RKO (cell line): Measurements from ENCODE around the gene TMEM156.
A peak's percentile ranks its signal among the peaks of the same experiment; 100 is the strongest.

ENCODE experiments used
- DNase-seq: peaks from one replicate; pipeline ENCODE4 v3.0.0-alpha.2; 2016; ENCODE audit warnings: low spot score

Gene TMEM156, protein sequence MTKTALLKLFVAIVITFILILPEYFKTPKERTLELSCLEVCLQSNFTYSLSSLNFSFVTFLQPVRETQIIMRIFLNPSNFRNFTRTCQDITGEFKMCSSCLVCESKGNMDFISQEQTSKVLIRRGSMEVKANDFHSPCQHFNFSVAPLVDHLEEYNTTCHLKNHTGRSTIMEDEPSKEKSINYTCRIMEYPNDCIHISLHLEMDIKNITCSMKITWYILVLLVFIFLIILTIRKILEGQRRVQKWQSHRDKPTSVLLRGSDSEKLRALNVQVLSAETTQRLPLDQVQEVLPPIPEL

DNA sequence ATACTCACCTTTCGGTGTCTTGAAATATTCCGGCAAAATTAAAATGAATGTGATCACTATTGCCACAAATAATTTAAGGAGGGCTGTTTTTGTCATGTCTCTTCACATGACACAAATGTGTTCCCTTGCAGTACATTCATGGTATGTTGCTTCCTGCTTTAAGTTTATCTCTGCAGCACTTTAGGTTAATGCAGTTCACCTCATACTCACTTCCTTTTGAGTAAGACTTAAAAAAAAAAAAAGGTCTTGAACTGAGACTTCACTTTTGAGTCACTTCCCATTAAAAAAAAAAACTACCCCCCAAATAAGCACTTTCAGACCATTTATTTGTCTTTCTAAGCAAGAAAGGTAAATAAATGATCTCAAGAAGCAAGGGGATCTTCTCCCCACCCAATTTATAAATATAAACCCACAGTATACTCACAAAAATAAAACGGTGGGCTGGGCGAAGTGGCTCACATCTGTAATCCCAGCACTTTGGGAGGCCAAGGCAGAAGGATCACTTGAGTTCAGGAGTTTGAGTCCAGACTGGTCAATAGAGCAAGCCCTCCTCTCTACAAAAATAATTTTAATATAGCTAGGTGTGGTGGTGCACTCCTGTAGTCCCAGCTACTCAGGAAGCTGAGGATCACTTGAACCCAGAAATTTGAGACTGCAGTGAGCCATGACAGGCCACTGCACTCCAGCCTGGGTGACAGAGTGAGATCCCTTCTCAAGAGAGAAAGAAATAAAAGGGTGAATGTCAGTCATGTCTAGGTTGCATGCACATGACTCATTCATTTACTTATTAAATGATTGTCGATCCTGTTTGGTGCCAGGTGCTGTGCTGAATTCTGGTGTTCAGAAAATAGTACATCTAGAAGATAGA lies at the start of gene TMEM156:
TSS of gene TMEM156 (minus strand) at position 192 of the 868 bp plus-strand sequence. CDS start at position 96, 96 bp downstream.
- DNase-seq: peak; percentile 97

DNA sequence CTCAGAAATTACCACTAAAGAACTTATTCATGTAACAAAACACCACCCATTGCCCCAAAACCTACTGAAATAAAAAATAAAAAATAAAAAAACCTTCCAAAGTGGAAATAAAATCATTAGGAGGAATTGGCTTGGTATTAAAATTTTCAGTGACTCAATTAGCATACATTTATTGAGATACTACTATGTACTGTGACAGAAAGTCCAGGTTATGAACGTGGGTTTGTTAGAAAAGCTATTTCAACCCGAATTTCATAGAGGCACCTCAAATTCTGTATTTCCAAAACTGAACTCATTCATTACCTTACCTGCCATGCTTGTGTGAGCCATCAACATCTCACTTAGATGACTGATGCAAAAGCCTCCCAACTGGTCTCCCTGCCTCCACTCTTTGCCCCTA lies 46.6 kb upstream of the TMEM156 start:
- no peak for DNase-seq

DNA sequence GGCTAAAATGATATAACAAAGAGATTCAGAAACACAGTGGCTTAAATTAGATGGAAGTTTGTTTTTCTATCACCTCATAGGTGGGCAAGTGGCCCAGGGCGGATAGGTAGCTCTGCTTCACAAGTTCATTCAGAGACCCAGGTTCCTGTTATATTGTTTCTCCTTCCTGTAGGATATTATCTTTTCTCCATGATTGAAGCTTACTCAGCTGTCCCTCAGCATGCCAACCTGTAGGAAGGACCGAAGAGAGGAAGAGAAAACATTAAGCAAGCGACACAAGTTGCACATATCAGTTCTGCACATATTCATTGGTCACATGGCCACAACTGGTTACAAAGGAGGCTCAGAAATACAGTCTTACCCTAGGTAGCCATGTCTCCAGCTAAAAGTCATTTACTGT lies 36.7 kb upstream of the TMEM156 start:
- DNase-seq: no peak

DNA sequence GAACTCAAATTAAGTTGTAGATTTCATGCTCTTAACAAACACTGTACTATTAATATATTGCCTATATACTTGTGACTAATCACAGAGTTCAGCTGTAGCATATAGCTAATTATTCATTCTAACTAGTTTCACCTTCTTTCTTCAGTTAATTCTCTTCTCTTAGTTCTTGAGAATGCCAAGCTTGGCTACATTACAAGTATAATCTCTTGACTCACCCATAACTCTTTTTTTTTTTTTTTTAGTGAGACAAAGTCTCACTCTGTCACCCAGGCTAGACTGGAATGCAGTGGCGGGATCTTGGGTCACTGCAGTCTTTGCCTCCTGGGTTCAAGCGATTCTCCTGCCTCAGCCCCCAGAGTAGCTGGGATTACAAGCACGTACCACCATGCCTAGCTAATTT lies 35.2 kb upstream of the TMEM156 start:
- no peak for DNase-seq

DNA sequence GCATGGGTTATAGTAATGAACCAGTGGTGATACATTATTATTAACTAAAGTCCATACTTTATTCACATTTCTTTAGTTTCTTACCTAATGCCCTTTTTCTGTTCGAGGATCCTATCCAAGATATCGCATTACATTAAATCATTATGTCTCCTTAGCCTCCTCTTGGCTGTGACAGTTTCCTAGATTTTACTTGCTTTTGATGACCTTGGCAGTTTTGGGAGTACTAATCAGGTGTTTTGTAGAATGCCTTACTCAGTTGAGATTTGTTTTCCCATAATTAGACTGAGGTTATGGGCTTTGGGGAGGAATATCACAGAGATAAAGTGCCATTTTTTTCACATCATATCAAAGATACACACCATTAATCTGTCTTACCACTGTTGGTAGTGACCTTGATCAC lies 34.8 kb upstream of the TMEM156 start:
- DNase-seq: no peak

DNA sequence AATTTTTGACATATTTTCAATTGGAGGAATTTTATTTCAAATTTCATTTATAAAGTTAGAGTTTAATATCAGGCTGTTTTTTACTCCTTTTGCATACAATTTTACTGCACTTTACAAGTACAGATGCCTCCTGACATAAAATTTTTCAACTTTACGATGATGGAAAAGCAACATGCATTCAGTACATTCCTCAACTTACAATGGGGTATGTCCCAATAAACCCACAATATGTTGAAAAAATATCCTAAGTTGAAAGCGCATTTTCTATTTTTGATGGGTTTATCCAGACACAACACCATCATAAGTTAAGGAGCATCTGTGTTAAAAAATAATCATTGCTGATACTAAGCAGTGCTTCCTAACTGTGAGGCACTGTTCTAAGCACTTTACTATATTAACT lies 34.2 kb upstream of the TMEM156 start:
- DNase-seq: no peak

DNA sequence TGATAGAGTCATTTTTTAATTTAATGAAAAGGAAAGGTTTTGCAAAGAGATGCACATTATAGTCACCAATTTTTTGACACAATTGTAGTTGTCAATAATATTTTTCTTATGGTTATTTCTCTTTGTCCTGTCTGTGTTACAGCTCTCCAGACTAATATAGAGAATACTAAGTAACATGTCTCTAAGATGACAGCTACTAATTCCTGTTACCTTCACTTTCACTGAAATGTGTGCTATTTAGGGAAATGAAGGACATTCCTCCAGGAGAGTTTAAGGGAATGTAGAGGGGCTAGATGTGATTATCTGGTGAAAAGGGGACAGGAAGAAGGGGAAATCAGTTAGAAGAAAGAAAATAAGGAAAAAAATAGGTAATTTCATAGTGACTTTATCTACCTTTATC lies 31.2 kb upstream of the TMEM156 start:
- no peak for DNase-seq

DNA sequence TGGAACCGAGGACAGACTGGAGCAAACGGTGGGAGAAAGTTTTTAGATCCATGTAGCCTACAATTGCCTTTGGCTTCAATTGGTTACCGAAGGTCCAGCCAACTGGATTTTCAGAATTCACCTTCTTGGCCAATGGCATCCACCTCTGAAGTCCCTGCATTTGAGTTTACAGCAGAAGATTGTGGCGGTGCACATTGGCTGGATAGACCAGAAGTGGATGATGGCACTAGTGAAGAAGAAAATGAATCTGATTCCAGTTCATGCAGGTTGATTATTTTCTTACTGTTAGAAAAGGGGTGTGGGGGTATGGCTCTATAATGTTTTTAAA lies 30.5 kb upstream of the TMEM156 start:
- no peak for DNase-seq

DNA sequence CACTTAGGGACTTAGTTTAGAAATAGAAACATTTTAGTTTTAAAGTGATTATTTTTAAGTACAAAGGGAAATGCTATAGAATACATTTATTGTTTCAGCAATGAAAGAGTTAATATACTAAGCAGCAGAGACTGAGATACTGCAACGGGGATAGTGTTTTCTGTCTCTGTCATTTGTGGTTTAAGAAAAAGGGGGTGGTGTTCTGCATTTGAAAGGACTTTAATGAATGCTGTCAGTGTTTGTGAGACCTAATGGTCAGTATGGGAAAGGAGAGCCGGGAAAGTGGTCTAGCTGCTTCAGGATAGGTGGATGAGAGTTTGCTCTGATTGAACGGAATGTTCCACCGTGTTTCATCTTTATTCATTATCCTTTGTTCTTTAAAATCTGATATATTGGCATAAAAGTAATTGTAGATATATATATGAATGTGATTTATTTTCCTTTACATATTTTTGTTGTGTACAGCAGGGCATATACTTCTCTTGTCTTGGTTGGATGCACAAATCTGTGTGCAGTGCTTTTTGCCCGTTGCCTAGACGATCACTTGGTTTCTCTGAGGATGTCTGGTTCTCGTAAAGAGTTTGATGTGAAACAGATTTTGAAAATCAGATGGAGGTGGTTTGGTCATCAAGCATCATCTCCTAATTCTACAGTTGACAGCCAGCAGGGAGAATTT lies 30.0 kb upstream of the TMEM156 start, which contains the start of gene KLHL5:
TSS of gene KLHL5 (plus strand) at position 139 of the 676 bp plus-strand sequence. CDS start at position 560, 421 bp downstream.
- DNase-seq: no peak

DNA sequence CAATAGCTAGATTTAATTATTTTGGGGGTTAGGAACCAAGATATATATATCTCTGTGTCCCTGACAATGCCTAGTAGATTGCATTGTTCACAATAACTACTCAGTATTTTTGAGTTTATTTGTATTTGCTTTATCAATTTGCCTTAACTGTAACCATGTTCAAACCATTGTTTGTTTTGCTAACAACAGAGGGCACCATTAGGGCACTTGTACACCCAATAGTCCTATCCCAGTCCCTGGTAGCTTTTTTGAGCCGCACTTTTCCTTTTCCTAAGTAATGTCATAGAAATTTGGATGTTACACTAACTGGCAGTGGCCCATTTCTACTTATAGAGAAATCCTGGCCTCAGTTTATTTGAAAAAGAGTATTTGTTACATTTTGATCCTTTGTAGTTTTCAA lies 29.2 kb upstream of the TMEM156 start:
- DNase-seq: no peak

DNA sequence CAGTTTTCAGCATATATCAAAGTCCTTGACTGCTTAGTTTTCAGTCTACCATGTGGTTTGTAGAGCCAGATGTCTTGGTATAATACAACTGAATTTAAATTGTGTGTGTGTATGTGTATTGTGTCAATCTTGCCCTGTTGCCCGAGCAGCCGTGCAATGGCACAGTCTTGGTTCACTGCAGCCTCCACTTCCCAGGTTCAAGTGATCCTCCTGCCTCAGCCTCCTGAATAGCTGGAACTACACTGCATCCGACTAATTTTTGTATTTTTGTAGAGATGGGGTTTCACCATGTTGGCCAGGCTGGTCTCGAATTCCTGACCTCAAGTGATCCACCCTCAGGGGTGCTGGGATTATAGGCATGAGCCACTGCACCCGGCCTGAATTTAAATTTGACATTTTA lies 23.8 kb upstream of the TMEM156 start:
- no peak for DNase-seq

DNA sequence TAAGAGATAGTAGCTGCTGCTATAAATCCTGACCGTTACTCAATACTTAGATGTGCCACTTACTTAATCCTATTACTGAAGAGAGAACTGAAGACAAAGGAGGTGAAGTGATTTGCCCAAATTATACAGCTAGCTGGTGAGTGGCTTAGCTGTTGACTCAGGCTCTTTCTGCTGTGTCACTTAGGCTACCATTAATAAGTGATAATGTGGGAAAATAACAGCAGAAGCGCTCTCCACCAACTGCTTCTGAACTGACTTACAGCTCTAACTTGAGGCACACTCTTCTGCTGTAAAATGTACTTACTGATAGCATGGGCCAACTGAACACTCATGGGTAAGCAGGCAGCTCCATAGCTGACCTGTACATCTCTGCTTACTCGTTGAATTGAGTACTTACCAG lies 22.3 kb upstream of the TMEM156 start:
- no peak for DNase-seq

DNA sequence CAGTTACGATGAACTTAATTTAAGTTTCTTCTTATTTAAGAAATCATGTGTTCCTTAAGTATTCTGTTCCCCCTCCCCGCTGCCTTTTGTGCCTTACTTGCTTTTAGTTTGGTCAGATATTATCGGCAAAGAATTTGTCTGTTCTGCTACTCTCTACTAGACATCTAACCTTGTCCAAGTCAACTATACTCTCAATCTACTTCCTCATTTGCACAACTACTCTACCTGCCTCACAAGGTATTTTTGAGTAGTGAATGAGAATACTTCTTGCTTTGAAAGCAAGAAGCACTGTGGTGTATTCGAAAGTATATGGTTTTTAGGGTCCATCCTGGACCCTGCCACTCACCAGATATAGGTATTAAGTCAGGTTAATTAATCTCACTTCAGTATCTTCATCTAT lies 21.8 kb upstream of the TMEM156 start:
- DNase-seq: no peak

DNA sequence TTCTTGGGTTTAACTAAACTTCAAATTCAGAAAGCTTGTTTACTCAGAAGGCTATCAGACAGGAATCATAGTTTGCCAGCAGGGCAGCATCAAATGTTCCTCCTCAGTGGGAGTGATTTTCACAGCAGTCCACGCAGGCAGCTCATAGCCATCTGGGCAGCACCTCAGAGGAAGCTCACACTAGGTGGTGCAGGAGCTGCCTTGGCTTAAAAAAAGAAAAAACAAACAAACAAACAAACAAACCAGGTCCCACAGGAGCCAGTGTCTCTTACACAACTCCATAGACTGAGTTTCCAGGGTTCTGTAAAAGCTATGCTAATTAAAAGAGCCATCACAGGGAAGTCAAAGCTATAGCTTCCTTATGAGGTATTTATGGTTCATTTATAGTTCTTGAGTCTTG lies 19.3 kb upstream of the TMEM156 start:
- DNase-seq: no peak

DNA sequence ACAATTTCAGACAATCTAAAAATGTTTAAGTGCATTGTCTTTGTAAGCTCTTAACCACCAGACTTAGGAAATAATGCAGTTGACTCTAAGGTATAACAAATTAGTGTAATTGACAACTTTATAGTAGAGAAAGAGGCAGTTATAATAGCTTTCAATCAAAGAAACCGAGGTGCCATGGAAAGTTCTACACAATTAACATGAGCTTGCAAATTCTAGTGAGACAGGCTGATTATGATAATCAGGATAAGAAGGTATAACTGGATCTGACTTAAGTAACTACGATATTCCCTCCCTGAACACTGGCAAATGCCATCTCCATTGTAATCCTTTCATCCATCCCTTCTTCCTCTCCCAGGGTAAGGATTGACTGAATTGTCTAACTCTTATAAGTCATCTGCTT lies 18.4 kb upstream of the TMEM156 start:
- no peak for DNase-seq

DNA sequence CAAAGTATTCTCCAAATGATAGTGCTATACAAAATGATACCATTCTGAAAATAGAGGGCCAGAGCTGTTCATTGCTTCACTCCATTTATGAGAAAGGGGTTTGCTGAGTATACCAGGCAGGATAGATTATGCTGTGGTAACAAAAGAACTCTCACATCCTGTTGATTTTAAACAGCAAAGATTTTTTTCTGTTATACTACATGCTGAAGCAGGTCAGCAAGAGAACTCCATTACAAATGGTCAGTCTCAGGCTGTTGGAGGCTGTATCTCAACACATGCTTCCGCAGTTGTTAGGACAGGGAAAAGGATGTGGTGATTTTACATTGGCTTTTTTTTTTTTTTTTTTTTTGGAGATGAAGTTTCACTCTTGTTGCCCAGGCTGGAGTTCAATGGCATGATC lies 16.1 kb upstream of the TMEM156 start:
- DNase-seq: no peak

DNA sequence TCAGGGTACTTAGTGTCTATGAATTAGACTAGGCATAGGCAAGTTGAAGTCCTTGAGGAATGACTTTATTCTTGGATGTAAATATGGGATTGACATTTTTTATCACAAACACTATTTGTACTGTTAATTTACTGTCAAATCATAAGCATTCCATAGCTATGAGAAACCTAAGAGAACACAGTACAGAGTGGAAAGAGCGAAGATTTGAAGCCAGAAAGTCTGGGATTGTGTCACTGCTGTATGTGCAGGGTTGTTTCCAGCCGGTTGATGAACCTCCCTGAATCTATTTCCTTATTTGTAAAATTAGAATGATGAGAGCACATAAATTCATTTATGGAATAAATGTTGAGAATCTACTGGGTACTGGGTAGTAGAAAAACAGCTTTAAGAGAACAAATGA lies 15.5 kb upstream of the TMEM156 start:
- no peak for DNase-seq

DNA sequence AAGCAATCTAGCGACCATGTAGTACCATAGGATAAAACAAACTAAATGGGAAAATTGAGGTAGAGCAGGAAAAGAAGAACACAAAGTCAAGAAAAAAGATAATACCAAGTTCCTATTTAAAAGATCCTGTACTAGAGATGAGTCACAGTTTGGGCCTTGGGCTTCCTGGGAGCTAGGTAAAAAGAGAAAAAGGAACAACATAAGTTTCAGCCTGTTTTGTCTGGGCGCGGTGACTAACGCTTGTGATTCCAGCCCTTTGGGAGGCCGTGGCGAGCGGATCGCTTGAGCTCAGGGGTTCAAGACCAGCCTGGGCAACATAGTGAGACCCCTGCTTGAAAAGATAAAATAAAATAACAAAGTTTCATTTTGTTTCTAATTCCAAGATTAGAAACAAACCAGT lies 14.0 kb upstream of the TMEM156 start:
- peak; percentile 88 for DNase-seq

DNA sequence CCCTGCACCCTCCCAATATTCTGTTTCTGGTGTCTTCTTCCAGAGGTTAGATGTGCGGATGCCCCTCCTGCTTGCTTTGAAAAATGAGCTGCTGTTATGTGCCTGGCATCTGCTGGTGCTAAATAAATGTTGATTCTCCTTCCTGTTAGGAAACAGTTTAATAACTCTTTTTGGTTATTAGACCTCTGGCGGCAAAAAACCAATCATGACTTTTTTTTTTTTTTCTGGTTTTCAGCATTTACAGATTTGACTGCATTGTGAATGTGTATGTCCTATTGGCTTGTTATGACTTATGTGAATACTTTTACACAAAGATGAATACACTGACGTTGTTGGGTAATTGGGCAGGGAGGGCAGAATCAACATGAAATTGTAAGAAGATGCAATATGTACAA lies 13.6 kb upstream of the TMEM156 start:
- peak; percentile 76 for DNase-seq

DNA sequence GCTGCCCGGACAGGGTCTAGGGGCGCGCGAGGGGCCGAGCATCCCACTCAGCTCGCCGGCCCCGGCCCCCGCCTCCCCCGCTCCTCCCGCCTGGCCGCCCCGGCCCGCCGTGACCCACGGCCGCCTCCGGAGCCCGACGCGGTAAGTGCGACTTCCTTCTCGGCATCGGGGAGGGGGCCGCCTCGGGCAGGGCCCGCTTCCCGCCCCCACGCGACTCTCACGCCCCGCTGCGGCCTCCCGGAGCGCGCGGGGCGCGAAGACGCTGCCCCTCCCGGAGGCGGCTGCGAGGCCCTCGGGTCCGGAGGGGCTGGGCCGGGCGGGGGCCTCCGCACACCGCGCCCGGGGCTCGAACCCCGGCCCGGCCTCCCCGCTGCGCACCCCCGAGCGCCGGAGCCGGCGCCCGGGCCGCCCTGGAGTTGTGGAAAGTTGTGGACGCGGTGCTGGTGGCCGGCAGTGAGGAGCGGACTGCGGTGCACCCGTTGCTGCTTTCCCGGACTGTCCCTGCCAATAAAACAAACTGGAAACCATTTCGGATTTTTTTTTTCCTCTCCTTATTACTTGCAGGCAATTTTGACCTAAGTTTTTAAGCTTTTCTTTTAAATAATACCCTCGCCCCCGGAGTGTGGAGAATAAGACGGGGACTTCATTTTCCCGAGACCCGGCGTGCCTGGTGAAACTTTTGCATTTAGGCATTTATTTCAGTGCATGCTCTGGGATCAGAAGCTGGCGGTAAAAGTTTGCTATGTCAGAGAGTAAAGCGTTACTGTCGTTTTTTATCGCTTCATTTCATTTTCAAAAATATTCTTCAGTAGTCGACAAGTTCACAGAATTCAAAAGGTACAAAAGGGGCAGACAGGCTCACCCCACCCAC lies 13.0 kb upstream of the TMEM156 start:
- DNase-seq: peak; percentile 66

DNA sequence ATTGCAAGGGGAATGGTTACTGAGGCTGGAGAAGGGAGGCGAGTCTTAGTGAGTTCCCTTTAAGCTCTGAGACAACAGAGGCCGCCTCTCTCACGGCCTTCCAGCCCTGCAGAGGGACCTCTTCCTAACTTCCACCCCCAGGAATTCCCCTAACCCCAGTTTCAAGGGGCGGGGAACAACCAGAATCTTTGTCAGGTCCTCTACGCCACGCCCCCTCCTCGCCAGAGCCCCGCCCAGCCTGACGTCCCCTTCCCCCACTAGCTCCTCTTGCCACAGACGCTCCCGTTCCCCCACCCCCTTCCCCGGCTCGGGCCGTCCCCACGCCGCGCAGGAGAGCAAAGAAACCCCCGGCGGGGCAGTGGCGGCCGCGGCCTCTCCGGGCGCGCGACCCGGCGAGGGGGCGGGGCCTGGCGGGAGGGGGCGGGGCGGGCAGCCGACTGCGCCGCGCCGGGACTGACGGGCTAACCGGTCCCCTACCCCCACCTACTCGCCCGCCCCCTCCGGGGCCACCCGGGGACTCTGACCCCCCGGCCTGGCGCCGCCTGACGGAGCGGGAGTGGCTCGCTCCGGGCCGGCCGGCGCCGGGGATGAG lies 12.3 kb upstream of the TMEM156 start:
- DNase-seq: peak; percentile 88
